Right atrium auricular region (tissue), 2 donors: ENCODE measurements around the gene PPP2R2C. TPM values are rescaled to one million over a fixed set of nuclear protein-coding genes. Genes with fewer than 3 reads are reported as not detected.

Source experiments
- DNase-seq: peaks from one replicate; pipeline ENCODE4 v3.0.0-alpha.2; 2019; ENCODE audit warnings: low spot score
- H3K27ac ChIP-seq, 2 donors: fragments of 200-600 bp; sonication (generic); 1 replicate in 1 of 2; 2 replicates in 1 of 2; pipeline ENCODE4 v1.5.1; 2016 to 2019
- H3K27me3 ChIP-seq, 2 donors: fragments of 200-600 bp; sonication (generic); one replicate each; pipeline versions ENCODE4 v1.5.1 to v1.6.0; 2017 to 2019
- H3K36me3 ChIP-seq: fragments of 200-600 bp; sonication (generic); one replicate; pipeline ENCODE4 v1.5.1; 2016
- H3K4me1 ChIP-seq, 2 donors: fragments of 200-600 bp; sonication (generic); one replicate each; pipeline versions ENCODE4 v1.5.1 to v1.6.0; 2017 to 2019
- H3K4me3 ChIP-seq, 2 donors: fragments of 200-600 bp; sonication (generic); 1 replicate in 1 of 2; 2 replicates in 1 of 2; pipeline ENCODE4 v1.5.1; 2017 to 2019; ENCODE audit warnings: mild to moderate bottlenecking in 1 of 2, moderate library complexity in 1 of 2
- H3K9me3 ChIP-seq, 2 donors: fragments of 200-600 bp; sonication (generic); one replicate each; pipeline ENCODE4 v1.5.1; 2019
- total RNA-seq, 2 donors: library from RNA; depleted of rRNA; stranded (reverse); fragments of >200 nt; gene quantifications; one replicate each; pipeline ENCODE4 v1.1.0, GENCODE V29; 2016
- TF ChIP-seq, protein P1 (sequence below), 2 donors: fragments of 200-600 bp; sonication (generic); IDR thresholded peaks; one replicate each; pipeline ENCODE4 v1.5.1; 2019; ENCODE audit warnings: antibody characterized with exemption in 2 of 2

PPP2R2C gene
- total RNA-seq, 2 donors from 2014 or later: 4.6 to 5.7 TPM

- no peaks in the 10 kb centered on the region for H3K4me1 ChIP-seq
- TF ChIP-seq, protein P1, sequence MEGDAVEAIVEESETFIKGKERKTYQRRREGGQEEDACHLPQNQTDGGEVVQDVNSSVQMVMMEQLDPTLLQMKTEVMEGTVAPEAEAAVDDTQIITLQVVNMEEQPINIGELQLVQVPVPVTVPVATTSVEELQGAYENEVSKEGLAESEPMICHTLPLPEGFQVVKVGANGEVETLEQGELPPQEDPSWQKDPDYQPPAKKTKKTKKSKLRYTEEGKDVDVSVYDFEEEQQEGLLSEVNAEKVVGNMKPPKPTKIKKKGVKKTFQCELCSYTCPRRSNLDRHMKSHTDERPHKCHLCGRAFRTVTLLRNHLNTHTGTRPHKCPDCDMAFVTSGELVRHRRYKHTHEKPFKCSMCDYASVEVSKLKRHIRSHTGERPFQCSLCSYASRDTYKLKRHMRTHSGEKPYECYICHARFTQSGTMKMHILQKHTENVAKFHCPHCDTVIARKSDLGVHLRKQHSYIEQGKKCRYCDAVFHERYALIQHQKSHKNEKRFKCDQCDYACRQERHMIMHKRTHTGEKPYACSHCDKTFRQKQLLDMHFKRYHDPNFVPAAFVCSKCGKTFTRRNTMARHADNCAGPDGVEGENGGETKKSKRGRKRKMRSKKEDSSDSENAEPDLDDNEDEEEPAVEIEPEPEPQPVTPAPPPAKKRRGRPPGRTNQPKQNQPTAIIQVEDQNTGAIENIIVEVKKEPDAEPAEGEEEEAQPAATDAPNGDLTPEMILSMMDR (IDR thresholded peaks at IDR 0.05): no peak
- no peaks in the 10 kb centered on the region for H3K27me3 ChIP-seq
- peaks cover 0 to 9% of the 10 kb centered on the region in 2 donors for H3K9me3 ChIP-seq
- H3K27ac ChIP-seq: no peak overlapping the region
- no peak for DNase-seq
- no peaks in the 10 kb centered on the region for H3K36me3 ChIP-seq
- H3K4me3 ChIP-seq: no peak overlapping the region
Observed at GRCh38 chr4:6320663-6321062, 151.8 kb downstream of the PPP2R2C start.

DNA sequence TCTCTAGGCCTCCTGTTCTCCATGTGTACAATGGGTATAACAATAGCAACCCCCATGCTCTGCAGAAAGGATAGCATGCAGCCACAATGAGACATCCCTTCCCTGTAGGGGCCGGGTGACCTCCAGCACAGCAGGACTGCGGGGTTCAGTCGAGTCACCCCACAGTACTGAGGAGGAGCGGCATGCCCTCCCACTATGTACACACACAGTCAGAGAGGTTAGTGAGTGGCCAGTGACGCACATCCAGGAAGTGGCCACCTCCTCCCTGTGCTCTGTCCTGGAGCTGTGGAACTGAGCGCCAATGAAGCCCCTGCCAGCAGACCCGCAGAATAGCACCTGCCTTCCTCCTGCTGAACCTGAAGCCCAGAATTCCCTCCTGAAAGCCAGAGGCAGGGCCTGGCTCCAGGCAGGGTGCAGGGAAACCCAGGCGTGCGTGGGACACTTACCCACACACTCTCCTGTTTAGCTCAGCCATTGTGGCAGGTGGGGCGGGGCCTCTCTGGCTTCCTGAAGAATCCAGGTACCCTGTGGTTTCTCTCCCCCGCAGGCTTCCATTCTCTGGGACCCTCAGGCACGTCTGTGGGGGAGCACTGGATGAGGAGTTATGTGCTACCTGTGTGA is 152.8 kb downstream of the PPP2R2C start:
- no peaks in the 10 kb centered on the region for H3K36me3 ChIP-seq
- no peaks in the 10 kb centered on the region for H3K4me1 ChIP-seq
- H3K27me3 ChIP-seq: no peaks in the 10 kb centered on the region
- TF ChIP-seq, protein P1 (IDR thresholded peaks at IDR 0.05): no peak
- H3K9me3 ChIP-seq: peaks cover 0 to 9% of the 10 kb centered on the region in 2 donors
- no peak overlapping the region for H3K4me3 ChIP-seq
- DNase-seq: no peak
- H3K27ac ChIP-seq: no peak overlapping the region

GRCh38 chr4:6318206-6318605 is 154.2 kb downstream of the PPP2R2C start:
- no peak for DNase-seq
- peaks cover 0 to 9% of the 10 kb centered on the region in 2 donors for H3K9me3 ChIP-seq
- H3K36me3 ChIP-seq: no peaks in the 10 kb centered on the region
- H3K27ac ChIP-seq: no peak overlapping the region
- TF ChIP-seq, protein P1 (IDR thresholded peaks at IDR 0.05): no peak
- H3K4me1 ChIP-seq: no peaks in the 10 kb centered on the region
- no peaks in the 10 kb centered on the region for H3K27me3 ChIP-seq
- no peak overlapping the region for H3K4me3 ChIP-seq

- Histone ChIP-seq H3K27me3 (no peaks in the 10 kb centered on the region), H3K4me3 (no peak overlapping the region), H3K27ac (no peak overlapping the region), H3K36me3 (no peaks in the 10 kb centered on the region), H3K9me3 (peaks cover 0 to 9% of the 10 kb centered on the region in 2 donors), H3K4me1 (no peaks in the 10 kb centered on the region)
- no peak for DNase-seq
- TF ChIP-seq, protein P1 (IDR thresholded peaks at IDR 0.05): no peak
Observed at GRCh38 chr4:6316461-6317003, 155.9 kb downstream of the PPP2R2C start.

DNA sequence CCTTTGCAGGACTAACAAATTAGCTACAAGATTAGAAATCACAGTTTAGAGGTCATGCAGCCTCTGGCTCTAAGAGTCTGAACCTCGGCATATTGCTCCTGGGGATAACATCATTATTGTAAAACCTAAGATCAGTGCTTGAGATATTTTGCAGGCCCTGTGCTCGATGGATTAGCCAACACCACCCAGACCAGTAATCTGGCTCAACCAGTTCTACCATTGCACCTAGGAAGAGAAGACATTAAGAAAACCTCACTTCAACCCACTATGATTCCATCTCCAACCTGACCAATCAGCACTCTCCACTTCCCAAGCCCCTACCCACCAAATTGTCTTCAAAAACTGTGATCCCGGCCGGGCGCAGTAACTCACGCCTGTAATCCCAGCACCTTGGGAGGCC is 159.2 kb downstream of the PPP2R2C start:
- DNase-seq: no peak
- Histone ChIP-seq H3K36me3 (no peaks in the 10 kb centered on the region), H3K9me3 (no peaks in the 10 kb centered on the region), H3K4me1 (peaks cover 0 to 12% of the 10 kb centered on the region in 2 donors), H3K27me3 (no peaks in the 10 kb centered on the region), H3K4me3 (no peak overlapping the region), H3K27ac (no peak overlapping the region)
- TF ChIP-seq, protein P1 (IDR thresholded peaks at IDR 0.05): no peak

DNA sequence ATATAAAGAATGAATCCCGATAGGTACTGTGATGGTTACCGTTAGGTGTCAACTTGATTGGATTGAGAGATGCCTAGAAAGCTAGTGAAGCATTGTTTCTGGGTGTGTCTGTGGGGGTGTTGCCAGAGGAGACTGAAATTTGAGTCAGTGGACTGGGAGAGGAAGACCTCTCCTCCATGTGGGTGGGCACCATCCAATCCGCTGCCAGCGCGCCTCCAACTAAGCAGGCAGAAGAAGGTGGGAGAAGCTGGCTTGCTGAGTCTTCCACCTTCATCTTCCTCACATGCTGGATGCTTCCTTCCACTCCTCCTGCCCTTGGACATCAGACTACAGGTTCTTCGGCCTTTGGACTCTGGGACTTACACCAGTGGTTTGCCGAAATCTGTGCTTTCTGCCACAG is 162.6 kb downstream of the PPP2R2C start:
- Histone ChIP-seq H3K27me3 (no peaks in the 10 kb centered on the region), H3K36me3 (no peaks in the 10 kb centered on the region), H3K4me1 (peaks cover 0 to 12% of the 10 kb centered on the region in 2 donors), H3K9me3 (no peaks in the 10 kb centered on the region), H3K4me3 (peak overlapping the region in 1 of 2 donors; percentile 58), H3K27ac (no peak overlapping the region)
- no peak for DNase-seq
- TF ChIP-seq, protein P1 (IDR thresholded peaks at IDR 0.05): no peak
